ENCODE measurements around the gene ITGAX.
"Not testable (repeated sequence)": the region's sequence is repeated elsewhere in the genome, so short reads cannot be mapped to it uniquely, and the experiment has no call there.

The ITGAX gene

DNA sequence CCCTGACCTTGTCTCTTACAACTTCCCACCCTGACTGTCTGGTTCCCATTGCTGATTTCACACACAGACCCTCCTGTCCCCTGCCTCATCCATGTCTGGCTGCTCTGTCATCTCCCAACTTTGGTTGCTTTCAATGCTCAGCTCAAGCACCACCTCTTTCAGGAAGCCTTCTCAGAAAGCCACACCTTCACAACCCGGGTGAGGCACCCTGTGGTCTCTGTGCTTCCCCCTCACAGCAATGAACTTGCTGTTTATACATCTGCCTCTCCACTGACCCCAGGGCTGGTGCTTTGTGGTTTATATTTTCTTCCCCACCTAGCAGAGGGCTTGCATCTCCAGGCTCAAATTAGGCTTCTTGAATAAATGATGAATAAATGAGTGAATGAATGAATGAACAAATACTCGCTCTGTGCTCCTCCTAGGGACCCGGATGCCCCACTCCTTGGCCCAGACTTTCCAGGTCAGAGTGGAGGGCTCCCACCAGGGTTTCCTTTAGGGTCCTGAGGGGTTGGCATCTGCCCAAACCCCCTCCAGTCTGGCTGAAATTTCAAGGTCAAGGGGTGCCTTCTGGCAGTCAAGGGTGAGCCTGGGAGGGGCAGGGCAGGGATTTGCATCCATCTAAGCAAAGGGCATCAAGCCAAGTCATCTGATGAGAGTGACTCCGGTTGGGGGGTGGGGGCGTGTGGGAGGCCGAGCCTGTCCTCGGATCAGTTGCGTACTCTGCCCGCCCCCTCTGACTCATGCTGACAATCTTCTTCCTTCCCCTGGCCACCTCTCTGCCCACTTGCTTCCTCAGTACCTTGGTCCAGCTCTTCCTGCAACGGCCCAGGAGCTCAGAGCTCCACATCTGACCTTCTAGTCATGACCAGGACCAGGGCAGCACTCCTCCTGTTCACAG, at the start of gene ITGAX:
ITGAX (plus strand) TSS at position 783 of the 898 bp plus-strand sequence; CDS start at position 862, 79 bp downstream.
- DNase-seq (ENCODE audit: low spot score), result peak; percentile 15

DNA sequence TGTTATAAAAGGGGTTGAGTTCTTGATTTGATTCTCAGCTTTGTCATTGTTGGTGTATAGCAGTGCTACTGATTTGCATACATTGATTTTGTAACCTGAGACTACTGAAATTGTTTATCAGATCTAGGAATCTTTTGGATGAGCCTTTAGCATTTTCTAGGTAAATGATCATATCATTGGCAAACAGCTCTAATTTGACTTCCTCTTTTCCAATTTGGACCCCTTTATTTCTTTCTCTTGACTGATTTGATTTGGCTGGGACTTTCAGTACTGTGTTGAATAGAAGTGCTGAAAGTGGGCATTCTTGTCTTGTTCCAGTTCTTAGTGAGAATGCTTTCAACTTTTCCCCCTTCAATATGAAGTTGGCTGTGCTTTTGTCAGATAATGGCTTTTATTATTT, 49.8 kb upstream of the ITGAX start:
- no peak for DNase-seq (ENCODE audit: low spot score)

GRCh38 chr16:31308381-31308780, 46.6 kb upstream of the ITGAX start:
- not testable (repeated sequence) for DNase-seq (ENCODE audit: low spot score)

DNA sequence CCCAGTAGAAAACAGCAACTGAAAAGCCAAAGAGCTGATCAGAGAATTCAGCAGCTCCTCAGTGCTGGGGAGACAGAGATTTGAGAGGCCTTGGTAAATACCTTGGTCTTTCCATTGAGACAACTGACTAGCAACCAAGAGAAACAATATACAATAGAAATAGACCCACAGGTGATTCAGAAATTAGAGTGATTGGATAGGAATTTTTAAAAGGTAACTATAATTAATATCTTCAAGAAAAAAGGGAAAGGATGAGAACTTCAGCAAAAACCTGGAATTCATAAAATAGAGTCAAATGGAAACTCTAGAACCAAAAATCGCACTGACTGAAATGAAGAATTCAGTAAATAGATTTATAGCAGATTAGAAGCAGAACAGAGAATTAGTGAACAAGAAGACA, 32.5 kb upstream of the ITGAX start:
- no peak for DNase-seq (ENCODE audit: low spot score)

- DNase-seq (ENCODE audit: low spot score), result no peak
Observed at GRCh38 chr16:31323959-31324629, 30.9 kb upstream of the ITGAX start.

- no peak for DNase-seq (ENCODE audit: low spot score)
Observed at GRCh38 chr16:31325171-31325570, 29.8 kb upstream of the ITGAX start.

GRCh38 chr16:31327646-31328225, 27.2 kb upstream of the ITGAX start:
- no peak for DNase-seq (ENCODE audit: low spot score)

GRCh38 chr16:31328322-31329052, 26.5 kb upstream of the ITGAX start:
- no peak for DNase-seq (ENCODE audit: low spot score)

GRCh38 chr16:31329671-31330552, 25.1 kb upstream of the ITGAX start:
- DNase-seq (ENCODE audit: low spot score), result no peak

DNA sequence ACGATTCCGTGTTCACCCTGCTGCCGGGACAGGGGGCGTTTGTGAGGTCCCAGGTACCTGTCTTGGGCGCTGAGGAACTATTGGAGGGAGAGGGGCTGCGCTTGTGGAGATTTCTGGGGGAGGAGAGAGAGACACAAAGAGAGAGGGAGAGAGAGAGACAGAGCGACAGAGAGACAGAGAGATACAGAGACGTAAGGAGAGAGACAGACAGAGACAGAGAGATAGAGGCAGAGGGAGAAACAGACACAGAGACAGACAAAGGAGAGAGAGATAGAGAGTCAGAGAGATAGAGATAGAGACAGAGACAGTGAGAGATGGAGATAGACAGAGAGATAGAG, 24.5 kb upstream of the ITGAX start:
- no peak for DNase-seq (ENCODE audit: low spot score)

- no peak for DNase-seq (ENCODE audit: low spot score)
Observed at GRCh38 chr16:31331141-31331764, 23.7 kb upstream of the ITGAX start.

GRCh38 chr16:31331807-31332301, 23.1 kb upstream of the ITGAX start:
- no peak for DNase-seq (ENCODE audit: low spot score)

DNA sequence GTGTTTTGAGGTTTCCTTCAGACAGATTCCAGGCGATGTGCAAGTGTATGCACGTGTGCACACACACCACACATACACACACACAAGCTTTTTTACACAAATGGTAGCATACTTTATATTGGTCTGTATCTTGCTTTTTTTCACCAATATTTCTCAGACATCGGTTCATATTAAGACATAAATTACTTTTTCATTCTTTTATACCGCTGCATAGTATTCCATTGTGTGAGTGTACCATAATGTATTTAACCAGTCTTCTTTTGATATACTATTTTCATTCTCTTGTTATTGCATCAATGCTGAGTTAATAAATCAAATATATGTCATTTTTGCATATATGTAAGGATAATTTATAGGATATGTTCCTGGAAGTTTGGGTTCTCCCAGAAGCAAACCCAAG, 22.4 kb upstream of the ITGAX start:
- no peak for DNase-seq (ENCODE audit: low spot score)

GRCh38 chr16:31333686-31334649, 21.0 kb upstream of the ITGAX start:
- peak; percentile 52 for DNase-seq (ENCODE audit: low spot score)

- no peak for DNase-seq (ENCODE audit: low spot score)
Observed at GRCh38 chr16:31334934-31335333, 20.0 kb upstream of the ITGAX start.

- DNase-seq (ENCODE audit: low spot score), result no peak
Observed at GRCh38 chr16:31335431-31335830, 19.5 kb upstream of the ITGAX start.

DNA sequence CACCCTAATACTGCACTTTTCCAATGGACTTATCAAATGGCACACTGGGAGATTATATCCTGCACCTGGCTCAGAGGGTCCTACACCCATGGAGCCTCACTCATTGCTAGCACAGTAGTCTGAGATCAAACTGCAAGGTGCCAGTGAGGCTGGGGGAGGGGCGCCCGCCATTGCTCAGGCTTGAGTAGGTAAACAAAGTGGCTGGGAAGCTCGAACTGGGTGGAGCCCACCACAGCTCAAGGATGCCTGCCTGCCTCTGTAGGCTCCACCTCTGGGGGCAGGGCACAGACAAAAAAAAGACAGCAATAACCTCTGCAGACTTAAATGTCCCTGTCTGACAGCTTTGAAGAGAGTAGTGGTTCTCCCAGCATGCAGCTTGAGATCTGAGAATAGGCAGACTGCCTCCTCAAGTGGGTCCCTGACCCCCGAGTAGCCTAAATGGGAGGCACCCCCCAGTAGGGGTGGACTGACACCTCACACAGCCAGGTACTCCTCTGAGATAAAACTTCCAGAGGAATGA, 16.8 kb upstream of the ITGAX start:
- DNase-seq (ENCODE audit: low spot score), result not testable (repeated sequence)

GRCh38 chr16:31344712-31345111, 10.3 kb upstream of the ITGAX start:
- no peak for DNase-seq (ENCODE audit: low spot score)

GRCh38 chr16:31347445-31347844, 7.5 kb upstream of the ITGAX start:
- no peak for DNase-seq (ENCODE audit: low spot score)
